Stimulated activated CD4-positive, alpha-beta T cell treated with anti-CD3 and anti-CD28 coated beads, Interleukin-15, amount 100 ng/mL, for 24 hours (primary cell): ENCODE results near the gene SLC25A2.

Source experiments
- DNase-seq: peaks from one replicate; pipeline ENCODE4 v3.0.0-alpha.2; 2020

SLC25A2 gene

DNA sequence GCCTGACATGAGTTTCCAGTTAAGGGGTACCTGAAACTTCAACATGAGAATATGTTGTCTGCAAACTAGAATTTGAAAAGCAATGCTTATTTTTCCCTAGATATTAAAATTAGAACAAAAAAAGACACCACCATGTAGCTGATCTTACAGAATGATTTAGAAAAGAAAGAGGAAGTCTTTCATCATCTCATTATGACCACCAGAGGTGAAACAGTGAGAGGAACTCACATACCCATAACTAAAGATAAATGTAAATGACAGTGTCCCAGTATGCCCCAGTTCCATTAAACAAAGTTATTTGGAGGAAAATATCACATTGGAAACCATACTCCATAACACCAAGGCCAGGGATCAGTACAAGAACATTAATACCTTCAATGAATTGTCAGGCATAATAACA, 9.9 kb upstream of the SLC25A2 start:
- DNase-seq, result no peak

DNA sequence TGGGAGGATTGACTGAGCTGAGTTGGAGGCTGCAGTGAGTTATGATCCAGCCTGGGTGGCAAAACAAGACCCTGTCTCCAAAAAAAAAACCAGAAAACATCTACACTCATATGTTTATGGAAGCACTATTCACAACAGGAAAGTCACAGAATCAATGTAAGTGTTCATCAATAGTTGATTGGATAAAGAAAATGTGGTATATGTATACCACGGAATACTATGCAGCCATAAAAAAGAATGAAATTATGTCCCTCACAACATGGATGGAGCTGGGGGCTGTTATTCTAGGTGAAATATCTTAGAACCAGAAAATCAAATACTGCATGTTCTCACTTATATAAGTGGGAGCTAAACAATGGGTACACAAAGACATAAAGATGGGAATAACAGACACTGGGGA, 2.8 kb upstream of the SLC25A2 start:
- DNase-seq, result no peak

DNA sequence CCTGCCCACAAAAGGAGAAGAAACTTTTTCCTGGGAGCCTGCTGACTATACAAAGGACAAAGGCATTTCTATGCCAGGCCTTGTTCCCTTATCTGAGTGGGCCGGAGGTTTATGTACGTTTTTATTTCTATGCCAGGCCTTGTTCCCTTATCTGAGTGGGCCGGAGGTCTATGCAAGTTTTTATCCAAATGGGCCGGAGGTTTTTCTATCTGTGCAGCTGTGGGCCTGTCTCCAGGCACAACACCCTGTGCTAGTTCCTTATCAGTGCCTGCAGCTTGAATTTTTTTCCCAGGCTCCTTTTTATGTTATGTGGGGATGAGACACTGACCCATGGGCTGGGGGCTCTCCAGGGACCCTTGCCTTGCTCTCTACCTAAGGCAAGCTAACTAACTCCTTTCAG, 5.5 kb downstream of the SLC25A2 start:
- DNase-seq, result no peak

DNA sequence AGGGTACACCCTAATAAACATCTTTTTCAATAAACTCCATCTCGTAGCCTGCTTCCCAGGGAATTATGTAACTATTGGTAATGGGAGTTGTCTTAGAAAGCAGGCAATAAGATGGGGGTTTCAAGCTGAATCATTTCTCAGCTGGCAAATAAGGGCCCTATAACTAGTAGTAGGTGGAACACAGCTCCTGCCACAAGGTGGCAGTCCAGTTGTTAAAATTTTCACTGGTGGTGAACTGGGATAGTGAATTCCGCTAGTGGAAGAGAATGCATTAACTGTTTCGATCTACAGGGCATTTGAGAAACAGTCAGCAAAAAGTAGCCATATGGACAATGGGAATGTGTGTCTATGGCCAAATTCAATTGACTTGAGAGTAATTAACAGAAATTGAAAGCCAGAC, 30.9 kb downstream of the SLC25A2 start:
- DNase-seq, result no peak

DNA sequence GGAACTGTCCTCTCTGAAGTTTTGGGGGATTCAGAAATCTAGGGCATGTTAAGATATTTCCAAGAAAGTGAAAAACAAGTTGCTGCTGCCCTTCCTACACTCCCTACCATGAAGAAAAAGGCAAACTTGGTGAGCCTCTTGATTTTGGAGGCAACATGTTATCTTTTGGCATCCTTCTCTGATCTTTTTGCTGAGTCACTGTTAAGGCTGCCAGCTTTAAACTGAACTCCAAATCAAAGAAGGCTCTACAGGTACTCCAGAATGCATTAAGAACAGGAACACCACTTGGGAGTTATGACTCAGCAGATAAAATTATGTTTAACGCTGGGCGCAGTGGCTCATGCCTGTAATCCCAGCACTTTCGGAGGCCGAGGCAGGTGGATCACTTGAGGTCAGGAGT, 34.7 kb downstream of the SLC25A2 start:
- no peak for DNase-seq

DNA sequence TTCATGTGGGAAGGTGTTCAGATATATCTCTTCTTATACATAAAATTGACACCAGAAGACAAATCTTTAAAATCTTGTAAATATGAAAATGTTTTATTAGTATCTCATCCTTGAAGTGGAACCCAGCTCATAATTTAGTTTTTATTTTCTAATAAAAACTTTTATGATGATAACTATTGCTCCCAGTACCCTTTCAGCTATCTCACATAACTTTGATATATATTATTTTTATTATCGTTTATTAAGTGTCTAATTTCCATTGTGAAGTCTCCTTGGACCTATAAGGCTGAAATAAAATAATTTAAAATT, 42.7 kb downstream of the SLC25A2 start:
- no peak for DNase-seq

DNA sequence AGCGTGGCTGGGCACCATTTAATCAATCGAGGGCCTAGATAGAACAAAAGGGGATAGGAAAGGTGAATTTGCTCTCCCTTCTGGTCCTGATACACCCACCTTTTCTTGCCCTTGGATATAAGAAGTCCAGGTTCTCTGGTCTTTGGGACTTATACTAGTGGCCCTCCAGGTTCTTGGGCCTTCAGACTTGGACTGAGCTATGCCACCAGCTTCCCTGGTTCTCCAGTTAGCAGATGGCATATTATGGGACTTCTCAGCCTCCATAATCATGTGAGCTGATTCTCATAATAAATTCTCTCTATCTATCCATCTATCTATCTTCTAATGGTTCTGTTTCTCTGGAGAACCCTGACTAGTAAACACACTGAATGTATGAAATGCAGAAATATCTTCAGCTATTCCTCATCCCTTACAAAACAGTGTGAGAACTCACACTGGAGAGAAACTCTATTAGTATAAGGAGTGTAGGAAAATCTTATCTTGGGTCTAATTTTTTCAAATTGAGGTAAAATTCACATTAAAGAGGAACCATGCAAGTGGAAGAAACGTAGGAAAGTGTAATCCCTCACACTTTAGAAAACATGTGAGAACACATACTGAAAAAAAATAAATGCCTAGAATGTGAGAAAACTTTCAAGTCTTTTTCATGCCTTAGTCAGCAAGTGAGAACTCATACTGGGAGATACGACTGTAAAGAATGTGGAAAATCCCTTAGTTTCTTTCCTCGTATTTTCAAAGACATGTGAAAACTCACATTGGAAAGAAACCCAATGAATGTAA, 43.2 kb downstream of the SLC25A2 start:
- DNase-seq, result no peak

DNA sequence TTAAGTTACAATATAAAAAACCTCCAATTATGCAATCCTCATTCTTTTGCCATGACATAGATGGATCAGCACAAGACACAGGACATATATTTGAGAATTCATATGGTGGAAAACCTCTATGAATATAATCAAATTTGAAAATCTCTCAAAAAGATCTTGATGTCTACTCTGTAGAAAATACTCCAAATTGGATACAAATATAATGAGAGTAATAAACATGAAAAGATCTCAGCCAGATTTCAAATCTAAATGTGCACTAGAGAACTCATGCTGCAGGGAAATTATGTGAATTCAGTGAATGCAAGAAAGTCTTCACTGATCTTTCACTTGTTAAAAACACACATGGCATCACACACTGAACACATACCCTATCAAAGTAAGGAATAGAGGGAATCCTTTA, 44.9 kb downstream of the SLC25A2 start:
- no peak for DNase-seq

DNA sequence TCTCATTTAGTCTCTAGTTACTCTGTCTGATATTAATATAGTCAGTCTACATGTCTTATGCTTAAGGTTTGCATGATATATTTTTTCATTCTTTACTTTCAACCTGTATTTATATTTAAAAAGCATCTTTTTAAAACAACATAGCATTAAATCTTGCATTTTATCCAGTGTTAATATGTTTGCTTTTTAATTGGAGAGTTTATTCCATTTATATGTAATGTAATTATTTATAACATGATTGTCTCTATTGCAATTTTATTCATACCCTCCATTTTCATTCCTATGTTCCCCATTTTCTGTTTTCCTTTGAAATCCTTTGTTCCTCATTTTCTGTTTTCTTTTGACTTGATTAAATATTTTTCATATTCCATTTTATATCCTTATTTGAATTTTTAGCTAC, 45.4 kb downstream of the SLC25A2 start:
- no peak for DNase-seq
